GM18499 (cell line): Measurements from ENCODE around the gene UGT3A1.
"Not testable (repeated sequence)": the region's sequence is repeated elsewhere in the genome, so short reads cannot be mapped to it uniquely, and the experiment has no call there.

Experiments
- ATAC-seq: cut with Tn5 transposase; IDR thresholded peaks from one replicate; pipeline ENCODE4 v1.9.1; 2021; ENCODE audit warnings: moderate number of reproducible peaks; ENCODE audit not compliant: insufficient read depth, unreplicated experiment

The UGT3A1 gene

GRCh38 chr5:35990941-35991611, at the start of gene UGT3A1:
TSS of gene UGT3A1 (minus strand) at chr5:35991390. CDS start at chr5:35991240, 150 bp downstream.
- ATAC-seq = no peak

- no peak for ATAC-seq
Observed at GRCh38 chr5:36035696-36036095, 44.5 kb upstream of the UGT3A1 start.

GRCh38 chr5:36034536-36035134, 43.4 kb upstream of the UGT3A1 start:
- not testable (repeated sequence) for ATAC-seq

- ATAC-seq = no peak
Observed at GRCh38 chr5:36033486-36033885, 42.3 kb upstream of the UGT3A1 start.

- ATAC-seq = no peak
Observed at GRCh38 chr5:36033047-36033446, 41.9 kb upstream of the UGT3A1 start.

GRCh38 chr5:36031223-36031622, 40.0 kb upstream of the UGT3A1 start:
- ATAC-seq = no peak

GRCh38 chr5:36029914-36030313, 38.7 kb upstream of the UGT3A1 start:
- ATAC-seq = no peak

- no peak for ATAC-seq
Observed at GRCh38 chr5:36028816-36029465, 37.8 kb upstream of the UGT3A1 start.

- no peak for ATAC-seq
Observed at GRCh38 chr5:36027711-36028110, 36.5 kb upstream of the UGT3A1 start.

- ATAC-seq = no peak
Observed at GRCh38 chr5:36026706-36027465, 35.7 kb upstream of the UGT3A1 start.

GRCh38 chr5:36022246-36022645, 31.1 kb upstream of the UGT3A1 start:
- ATAC-seq = not testable (repeated sequence)

- not testable (repeated sequence) for ATAC-seq
Observed at GRCh38 chr5:36019584-36019983, 28.4 kb upstream of the UGT3A1 start.

GRCh38 chr5:36017622-36018021, 26.4 kb upstream of the UGT3A1 start:
- no peak for ATAC-seq

GRCh38 chr5:36017004-36017403, 25.8 kb upstream of the UGT3A1 start:
- no peak for ATAC-seq

GRCh38 chr5:36013182-36013581, 22.0 kb upstream of the UGT3A1 start:
- ATAC-seq = no peak

GRCh38 chr5:36009698-36010097, 18.5 kb upstream of the UGT3A1 start:
- ATAC-seq = no peak

- ATAC-seq = no peak
Observed at GRCh38 chr5:36007366-36007765, 16.2 kb upstream of the UGT3A1 start.

- no peak for ATAC-seq
Observed at GRCh38 chr5:36006163-36006562, 15.0 kb upstream of the UGT3A1 start.

GRCh38 chr5:36001032-36001431, 9.8 kb upstream of the UGT3A1 start:
- no peak for ATAC-seq

- ATAC-seq = no peak
Observed at GRCh38 chr5:35999547-35999946, 8.4 kb upstream of the UGT3A1 start.

GRCh38 chr5:35996076-35996475, 4.9 kb upstream of the UGT3A1 start:
- no peak for ATAC-seq
